ENCODE measurements around the gene ARHGAP6.
"Not testable (repeated sequence)": the region's sequence is repeated elsewhere in the genome, so short reads cannot be mapped to it uniquely, and the experiment has no call there.

Gene ARHGAP6

GRCh38 chrX:11367609-11368430, 297.9 kb downstream of the ARHGAP6 start:
- no peak overlapping the region for H3K27ac ChIP-seq
- ChIA-PET CTCF (interaction anchor here (0.5 kb wide), 1 partner anchor 234 kb away, joined by 3 read pairs; no protein-coding TSS in a partner anchor), POLR2A (ENCODE audit: low non-redundant PET) (no interaction called here)
- no peak for DNase-seq (ENCODE audit: low spot score)
- TF ChIP-seq CTCF (conservative IDR thresholded peaks at IDR 0.05; ENCODE audit: low read depth), result no peak

GRCh38 chrX:11366998-11367595, 298.6 kb downstream of the ARHGAP6 start:
- DNase-seq (ENCODE audit: low spot score), result no peak
- H3K27ac ChIP-seq, result no peak overlapping the region
- ChIA-PET POLR2A (ENCODE audit: low non-redundant PET) (no interaction called here), CTCF (interaction anchor here (0.5 kb wide), 1 partner anchor 233 kb away, joined by 3 read pairs; no protein-coding TSS in a partner anchor)
- no peak for TF ChIP-seq CTCF (conservative IDR thresholded peaks at IDR 0.05; ENCODE audit: low read depth)

GRCh38 chrX:11365426-11365825, 300.3 kb downstream of the ARHGAP6 start:
- ChIA-PET CTCF (no interaction called here), POLR2A (ENCODE audit: low non-redundant PET) (no interaction called here)
- H3K27ac ChIP-seq, result no peak overlapping the region
- DNase-seq (ENCODE audit: low spot score), result no peak
- no peak for TF ChIP-seq CTCF (conservative IDR thresholded peaks at IDR 0.05; ENCODE audit: low read depth)

GRCh38 chrX:11364835-11365234, 300.9 kb downstream of the ARHGAP6 start:
- POLR2A ChIA-PET (ENCODE audit: low non-redundant PET), result no interaction called here
- CTCF ChIA-PET, result no interaction called here
- no peak overlapping the region for H3K27ac ChIP-seq
- no peak for DNase-seq (ENCODE audit: low spot score)
- no peak for TF ChIP-seq CTCF (conservative IDR thresholded peaks at IDR 0.05; ENCODE audit: low read depth)

- H3K27ac ChIP-seq; CTCF ChIA-PET; DNase-seq (ENCODE audit: low spot score); POLR2A ChIA-PET (ENCODE audit: low non-redundant PET): not testable (repeated sequence)
Measured at GRCh38 chrX:11363825-11364224, 301.9 kb downstream of the ARHGAP6 start.

- POLR2A ChIA-PET (ENCODE audit: low non-redundant PET), result no interaction called here
- no peak for TF ChIP-seq CTCF (conservative IDR thresholded peaks at IDR 0.05; ENCODE audit: low read depth)
- CTCF ChIA-PET, result no interaction called here
- H3K27ac ChIP-seq, result no peak overlapping the region
- no peak for DNase-seq (ENCODE audit: low spot score)
Measured at GRCh38 chrX:11363069-11363594, 302.6 kb downstream of the ARHGAP6 start.

GRCh38 chrX:11361666-11362065, 304.1 kb downstream of the ARHGAP6 start:
- DNase-seq (ENCODE audit: low spot score); POLR2A ChIA-PET (ENCODE audit: low non-redundant PET); H3K27ac ChIP-seq; CTCF ChIA-PET: not testable (repeated sequence)

- DNase-seq (ENCODE audit: low spot score); H3K27ac ChIP-seq; POLR2A ChIA-PET (ENCODE audit: low non-redundant PET): not testable (repeated sequence)
- CTCF ChIA-PET, result interaction anchor here (0.6 kb wide), 1 partner anchor 181 kb away, joined by 3 read pairs; no protein-coding TSS in a partner anchor
Measured at GRCh38 chrX:11355944-11356343, 309.8 kb downstream of the ARHGAP6 start.
